ENCODE results near the gene MYH3. TPM values are rescaled to one million over a fixed set of nuclear protein-coding genes. Genes with fewer than 3 reads are reported as not detected.
A peak's percentile ranks its signal among the peaks of the same experiment; 100 is the strongest.

Gene MYH3
- total RNA-seq, 1 donor from 2014 or later = 2.8 TPM

- TF ChIP-seq CTCF (IDR thresholded peaks at IDR 0.05) = no peak
- Histone ChIP-seq H3K4me3 (no peak overlapping the region), H3K27me3 (no peaks in the 10 kb centered on the region), H3K4me1 (no peaks in the 10 kb centered on the region), H3K36me3 (peaks cover 2% of the 10 kb centered on the region), H3K9me3 (no peaks in the 10 kb centered on the region), H3K27ac (no peak overlapping the region)
- ATAC-seq (no peak), DNase-seq (no peak)
- intact Hi-C loops (cut with DNase I) = loop anchor here (10.0 kb wide), 1 partner anchor 185 kb away; the partner anchor contains the start of gene PIRT
Measured at GRCh38 chr17:10649602-10650001, 7.5 kb downstream of the MYH3 start.

DNA sequence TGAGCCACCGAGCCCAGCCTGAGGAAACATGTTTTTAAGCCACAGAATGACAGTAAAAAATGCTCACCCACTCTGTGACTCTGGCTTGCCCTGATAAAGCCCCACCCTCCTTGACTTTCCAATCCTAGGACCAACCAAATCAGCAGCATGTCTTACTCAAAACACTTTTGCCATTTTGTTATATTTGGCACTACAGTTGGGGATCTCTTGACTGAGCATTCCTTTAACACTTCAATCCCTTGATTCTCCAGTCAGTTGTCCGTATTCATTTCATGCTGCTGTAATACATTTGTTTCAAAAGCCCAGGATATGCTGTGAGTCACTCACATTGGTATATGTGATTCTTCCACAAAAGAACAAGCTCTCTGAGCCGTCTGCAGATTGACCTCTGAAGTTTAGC is 8.2 kb downstream of the MYH3 start:
- Histone ChIP-seq H3K36me3 (peaks cover 5% of the 10 kb centered on the region), H3K27ac (no peak overlapping the region), H3K4me3 (no peak overlapping the region), H3K9me3 (no peaks in the 10 kb centered on the region), H3K27me3 (no peaks in the 10 kb centered on the region), H3K4me1 (no peaks in the 10 kb centered on the region)
- ATAC-seq (no peak), DNase-seq (no peak)
- intact Hi-C loops (cut with DNase I) = loop anchor here (10.0 kb wide), 1 partner anchor 186 kb away; the partner anchor contains the start of gene PIRT
- no peak for TF ChIP-seq CTCF (IDR thresholded peaks at IDR 0.05)

DNA sequence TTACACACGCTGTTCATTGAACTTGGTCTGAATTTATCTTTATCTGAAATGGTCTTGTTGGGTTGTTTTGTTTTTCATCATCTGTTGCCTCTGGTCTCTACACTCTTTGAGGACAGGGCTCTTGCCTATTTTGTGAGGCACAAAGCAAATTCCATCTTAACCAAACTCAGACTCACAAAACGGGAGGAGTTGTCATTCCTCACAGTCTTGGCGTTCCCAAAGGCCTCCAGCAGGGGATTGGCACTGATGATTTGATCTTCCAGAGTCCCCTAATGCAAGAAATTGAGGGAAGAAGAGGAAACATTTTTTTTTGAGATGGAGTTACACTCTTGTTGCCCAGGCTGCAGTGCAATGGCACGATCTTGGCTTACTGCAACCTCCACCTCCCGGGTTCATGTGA is 8.7 kb downstream of the MYH3 start:
- no peaks in the 10 kb centered on the region for H3K9me3 ChIP-seq
- H3K27ac ChIP-seq = no peak overlapping the region
- TF ChIP-seq CTCF (IDR thresholded peaks at IDR 0.05) = no peak
- intact Hi-C loops (cut with DNase I) = loop anchor here (10.0 kb wide), 1 partner anchor 186 kb away; the partner anchor contains the start of gene PIRT
- H3K36me3 ChIP-seq = peaks cover 5% of the 10 kb centered on the region
- H3K4me1 ChIP-seq = no peaks in the 10 kb centered on the region
- H3K27me3 ChIP-seq = no peaks in the 10 kb centered on the region
- DNase-seq (no peak), ATAC-seq (no peak)
- no peak overlapping the region for H3K4me3 ChIP-seq

- H3K27me3 ChIP-seq = no peaks in the 10 kb centered on the region
- no peaks in the 10 kb centered on the region for H3K9me3 ChIP-seq
- TF ChIP-seq CTCF (IDR thresholded peaks at IDR 0.05) = peak; percentile 85
- H3K4me3 ChIP-seq = no peak overlapping the region
- no peaks in the 10 kb centered on the region for H3K4me1 ChIP-seq
- no peak overlapping the region for H3K27ac ChIP-seq
- peak; percentile 90 for ATAC-seq
- no peak for DNase-seq
- intact Hi-C loops (cut with DNase I) = loop anchor here (10.0 kb wide), 1 partner anchor 188 kb away; the partner anchor contains the start of gene PIRT
- peaks cover 20% of the 10 kb centered on the region for H3K36me3 ChIP-seq
Measured at GRCh38 chr17:10646392-10646990, 10.6 kb downstream of the MYH3 start.

DNA sequence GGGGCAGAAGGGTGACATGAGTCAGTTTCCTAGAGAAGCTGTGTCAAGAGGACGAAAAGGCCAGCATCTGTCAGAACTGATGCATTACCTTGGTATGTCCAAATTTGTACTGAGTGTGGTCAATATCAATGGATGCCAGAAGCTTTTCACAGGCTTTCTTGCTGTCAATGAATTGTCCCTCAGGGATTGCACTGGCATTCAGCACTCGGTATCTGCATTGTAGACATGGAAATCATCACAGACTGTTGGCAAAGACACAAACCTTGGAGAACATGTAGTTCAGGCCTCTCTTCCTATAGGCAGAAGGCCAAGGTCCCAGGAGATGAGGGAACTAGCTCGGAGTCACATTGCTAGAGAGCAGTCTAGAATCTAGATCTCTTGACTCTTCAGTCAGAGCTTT is 16.6 kb downstream of the MYH3 start:
- Histone ChIP-seq H3K9me3 (no peaks in the 10 kb centered on the region), H3K27ac (no peak overlapping the region), H3K4me3 (no peak overlapping the region), H3K36me3 (peaks cover 44% of the 10 kb centered on the region), H3K4me1 (no peaks in the 10 kb centered on the region), H3K27me3 (no peaks in the 10 kb centered on the region)
- DNase-seq (no peak), ATAC-seq (no peak)
- TF ChIP-seq CTCF (IDR thresholded peaks at IDR 0.05) = no peak
- intact Hi-C loops (cut with DNase I) = loop anchor here (10.0 kb wide), 1 partner anchor 194 kb away; the partner anchor contains the start of gene PIRT

All from upper lobe of right lung (tissue), 1 donor.